ENCODE measurements around the gene FLOT2. TPM values are rescaled to one million over a fixed set of nuclear protein-coding genes. Genes with fewer than 3 reads are reported as not detected.
A peak's percentile ranks its signal among the peaks of the same experiment; 100 is the strongest.

Gene FLOT2
- polyA plus RNA-seq, 1 donor (not counting 4 experiments of a cell fraction or from before 2014, with no cell fraction given): 67.2 TPM

- Histone ChIP-seq H3K36me3 (ENCODE audit: control insufficient read depth in 2 of 2, extremely low read depth in 1 of 2, insufficient read depth in 2 of 2, low read length in 2 of 2) (peaks cover 14 to 42% of the 10 kb centered on the region in 2 experiments), H3K9me3 (ENCODE audit: control insufficient read depth, low read depth, low read length) (peaks cover 5% of the 10 kb centered on the region), H3K4me3 (ENCODE audit: control insufficient read depth in 2 of 3, extremely low read depth in 1 of 3, insufficient read depth in 2 of 3, low read depth in 1 of 3, low read length in 3 of 3) (no peak overlapping the region), H3K9me1 (ENCODE audit: control insufficient read depth, extremely low read depth, insufficient read depth, low read length) (no peaks in the 10 kb centered on the region), H3K4me2 (ENCODE audit: control insufficient read depth, extremely low read depth, insufficient read depth, low read depth, low read length) (no peak overlapping the region), H3K27ac (ENCODE audit: control insufficient read depth, insufficient read depth, low read length) (no peak overlapping the region), H3K4me1 (ENCODE audit: control insufficient read depth, extremely low read depth, insufficient read depth, low read length) (peaks cover 13% of the 10 kb centered on the region), H2AFZ (ENCODE audit: control insufficient read depth, low read length) (no peak overlapping the region), H3K79me2 (ENCODE audit: control insufficient read depth, insufficient read depth, low read length) (peaks cover 55% of the 10 kb centered on the region), H4K20me1 (ENCODE audit: control insufficient read depth, extremely low read depth, insufficient read depth, low read length) (peaks cover 4% of the 10 kb centered on the region), H3K9ac (ENCODE audit: control insufficient read depth, extremely low read depth, insufficient read depth, low read length) (no peak overlapping the region), H3K27me3 (ENCODE audit: control insufficient read depth, extremely low read depth, insufficient read depth, low read length) (no peaks in the 10 kb centered on the region)
- TF ChIP-seq, protein P1, sequence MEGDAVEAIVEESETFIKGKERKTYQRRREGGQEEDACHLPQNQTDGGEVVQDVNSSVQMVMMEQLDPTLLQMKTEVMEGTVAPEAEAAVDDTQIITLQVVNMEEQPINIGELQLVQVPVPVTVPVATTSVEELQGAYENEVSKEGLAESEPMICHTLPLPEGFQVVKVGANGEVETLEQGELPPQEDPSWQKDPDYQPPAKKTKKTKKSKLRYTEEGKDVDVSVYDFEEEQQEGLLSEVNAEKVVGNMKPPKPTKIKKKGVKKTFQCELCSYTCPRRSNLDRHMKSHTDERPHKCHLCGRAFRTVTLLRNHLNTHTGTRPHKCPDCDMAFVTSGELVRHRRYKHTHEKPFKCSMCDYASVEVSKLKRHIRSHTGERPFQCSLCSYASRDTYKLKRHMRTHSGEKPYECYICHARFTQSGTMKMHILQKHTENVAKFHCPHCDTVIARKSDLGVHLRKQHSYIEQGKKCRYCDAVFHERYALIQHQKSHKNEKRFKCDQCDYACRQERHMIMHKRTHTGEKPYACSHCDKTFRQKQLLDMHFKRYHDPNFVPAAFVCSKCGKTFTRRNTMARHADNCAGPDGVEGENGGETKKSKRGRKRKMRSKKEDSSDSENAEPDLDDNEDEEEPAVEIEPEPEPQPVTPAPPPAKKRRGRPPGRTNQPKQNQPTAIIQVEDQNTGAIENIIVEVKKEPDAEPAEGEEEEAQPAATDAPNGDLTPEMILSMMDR (optimal IDR thresholded peaks at IDR 0.05 in 1 of 3, IDR thresholded peaks at IDR 0.05 in 1 of 3, conservative IDR thresholded peaks at IDR 0.05 in 1 of 3; ENCODE audit: extremely low read depth in 1 of 3, insufficient read depth in 2 of 3, low read length in 3 of 3): no peak
- no peak for TF ChIP-seq EZH2 (IDR thresholded peaks at IDR 0.05; ENCODE audit: low read length)
- FAIRE-seq: no peak
- no peak for DNase-seq (ENCODE audit: low read depth, low spot score)
- dilution Hi-C loops (cut with MboI; ENCODE audit: extremely low pct_ligation_motif_present, low sequenced_read_pairs): no loop called here
These were observed 28.8 kb upstream of the FLOT2 start for GRCh38 chr17:28926366-28926765.

GRCh38 chr17:28925912-28926365, 28.4 kb upstream of the FLOT2 start:
- no peaks in the 10 kb centered on the region for H3K9me1 ChIP-seq (ENCODE audit: control insufficient read depth, extremely low read depth, insufficient read depth, low read length)
- peaks cover 13% of the 10 kb centered on the region for H3K4me1 ChIP-seq (ENCODE audit: control insufficient read depth, extremely low read depth, insufficient read depth, low read length)
- H3K27ac ChIP-seq (ENCODE audit: control insufficient read depth, insufficient read depth, low read length): peak overlapping the region; percentile 25
- DNase-seq (ENCODE audit: low read depth, low spot score) (no peak), FAIRE-seq (no peak)
- no peak overlapping the region for H3K4me3 ChIP-seq (ENCODE audit: control insufficient read depth in 2 of 3, extremely low read depth in 1 of 3, insufficient read depth in 2 of 3, low read depth in 1 of 3, low read length in 3 of 3)
- no peaks in the 10 kb centered on the region for H3K27me3 ChIP-seq (ENCODE audit: control insufficient read depth, extremely low read depth, insufficient read depth, low read length)
- dilution Hi-C loops (cut with MboI; ENCODE audit: extremely low pct_ligation_motif_present, low sequenced_read_pairs): no loop called here
- H3K79me2 ChIP-seq (ENCODE audit: control insufficient read depth, insufficient read depth, low read length): peaks cover 53% of the 10 kb centered on the region
- H2AFZ ChIP-seq (ENCODE audit: control insufficient read depth, low read length): no peak overlapping the region
- no peak for TF ChIP-seq EZH2 (IDR thresholded peaks at IDR 0.05; ENCODE audit: low read length)
- TF ChIP-seq, protein P1 (optimal IDR thresholded peaks at IDR 0.05 in 1 of 3, IDR thresholded peaks at IDR 0.05 in 1 of 3, conservative IDR thresholded peaks at IDR 0.05 in 1 of 3; ENCODE audit: extremely low read depth in 1 of 3, insufficient read depth in 2 of 3, low read length in 3 of 3): no peak
- peaks cover 17 to 45% of the 10 kb centered on the region in 2 experiments for H3K36me3 ChIP-seq (ENCODE audit: control insufficient read depth in 2 of 2, extremely low read depth in 1 of 2, insufficient read depth in 2 of 2, low read length in 2 of 2)
- H3K9me3 ChIP-seq (ENCODE audit: control insufficient read depth, low read depth, low read length): peaks cover 5% of the 10 kb centered on the region
- H3K9ac ChIP-seq (ENCODE audit: control insufficient read depth, extremely low read depth, insufficient read depth, low read length): no peak overlapping the region
- peaks cover 4% of the 10 kb centered on the region for H4K20me1 ChIP-seq (ENCODE audit: control insufficient read depth, extremely low read depth, insufficient read depth, low read length)
- peak overlapping the region; percentile 6 for H3K4me2 ChIP-seq (ENCODE audit: control insufficient read depth, extremely low read depth, insufficient read depth, low read depth, low read length)

Data from keratinocyte (primary cell).